Osteoblast (primary cell): Measurements from ENCODE around the gene EDEM1. TPM values are rescaled to one million over a fixed set of nuclear protein-coding genes. Genes with fewer than 3 reads are reported as not detected.

Source experiments
- DNase-seq: peaks from one replicate; pipeline ENCODE4 v3.0.0; 2011; ENCODE audit warnings: low spot score, mixed read lengths; ENCODE audit not compliant: insufficient read length; ENCODE audit errors: missing footprints
- H2AFZ ChIP-seq: 2 replicates; pipeline ENCODE4 v1.6.0; 2011; ENCODE audit warnings: mild to moderate bottlenecking, low read length
- H3K27ac ChIP-seq: 2 replicates; pipeline ENCODE4 v1.5.1; 2011; ENCODE audit warnings: mild to moderate bottlenecking, low read depth, low read length, moderate library complexity
- H3K27me3 ChIP-seq: 2 replicates; pipeline ENCODE4 v1.6.0; 2012; ENCODE audit warnings: mild to moderate bottlenecking, control low read depth, inconsistent platforms, low read length, moderate library complexity; ENCODE audit not compliant: insufficient read depth
- H3K36me3 ChIP-seq: 2 replicates; pipeline ENCODE4 v1.5.1; 2011; ENCODE audit warnings: mild to moderate bottlenecking, low read length, control low read depth, moderate library complexity; ENCODE audit not compliant: insufficient read depth
- H3K4me1 ChIP-seq: 2 replicates; pipeline ENCODE4 v1.5.1; 2011; ENCODE audit warnings: mild to moderate bottlenecking, low read length, control low read depth, moderate library complexity; ENCODE audit not compliant: insufficient read depth
- H3K4me2 ChIP-seq: 2 replicates; pipeline ENCODE4 v1.6.0; 2011; ENCODE audit warnings: mild to moderate bottlenecking, low read length; ENCODE audit not compliant: insufficient read depth
- H3K4me3 ChIP-seq: fragments of 200-600 bp; sonication (generic); 3 replicates; pipeline ENCODE4 v1.5.1; 2012; ENCODE audit warnings: mild to moderate bottlenecking, low read length, inconsistent platforms; ENCODE audit not compliant: insufficient read depth
- H3K79me2 ChIP-seq: 2 replicates; pipeline ENCODE4 v1.6.0; 2012; ENCODE audit warnings: mild to moderate bottlenecking, low read length, control low read depth, inconsistent platforms; ENCODE audit not compliant: insufficient read depth
- H3K9me3 ChIP-seq: 2 replicates; pipeline ENCODE4 v1.5.1; 2011; ENCODE audit warnings: low read depth, low read length, control low read depth
- H4K20me1 ChIP-seq: 2 replicates; pipeline ENCODE4 v1.6.0; 2012; ENCODE audit warnings: mild to moderate bottlenecking, low read length, control low read depth; ENCODE audit not compliant: insufficient read depth
- small RNA-seq: library from RNA; depleted of rRNA; stranded (forward); fragments of <200 nt; gene quantifications from one replicate; pipeline ENCODE3, GENCODE V24; 2012
- total RNA-seq: library from RNA; depleted of rRNA; stranded (reverse); fragments of >200 nt; gene quantifications from 2 replicates; pipeline ENCODE4 v1.2.3, GENCODE V29; 2012
- TF ChIP-seq, protein P1 (sequence below): IDR thresholded peaks from 2 replicates; pipeline ENCODE4 v1.5.1; 2011; ENCODE audit warnings: mild to moderate bottlenecking, low read depth, low read length, moderate library complexity; ENCODE audit errors: extremely low read depth

The EDEM1 gene
- total RNA-seq, 1 donor = 38.7 TPM

GRCh38 chr3:5267252-5267651, 79.7 kb downstream of the EDEM1 start:
- Histone ChIP-seq H3K9me3 (no peaks in the 10 kb centered on the region), H3K4me3 (no peak overlapping the region), H3K36me3 (no peaks in the 10 kb centered on the region), H3K79me2 (no peaks in the 10 kb centered on the region), H3K4me1 (no peaks in the 10 kb centered on the region), H3K4me2 (no peak overlapping the region), H3K27me3 (no peaks in the 10 kb centered on the region), H2AFZ (no peak overlapping the region), H3K27ac (no peak overlapping the region), H4K20me1 (no peaks in the 10 kb centered on the region)
- no peak for DNase-seq
- TF ChIP-seq, protein P1, sequence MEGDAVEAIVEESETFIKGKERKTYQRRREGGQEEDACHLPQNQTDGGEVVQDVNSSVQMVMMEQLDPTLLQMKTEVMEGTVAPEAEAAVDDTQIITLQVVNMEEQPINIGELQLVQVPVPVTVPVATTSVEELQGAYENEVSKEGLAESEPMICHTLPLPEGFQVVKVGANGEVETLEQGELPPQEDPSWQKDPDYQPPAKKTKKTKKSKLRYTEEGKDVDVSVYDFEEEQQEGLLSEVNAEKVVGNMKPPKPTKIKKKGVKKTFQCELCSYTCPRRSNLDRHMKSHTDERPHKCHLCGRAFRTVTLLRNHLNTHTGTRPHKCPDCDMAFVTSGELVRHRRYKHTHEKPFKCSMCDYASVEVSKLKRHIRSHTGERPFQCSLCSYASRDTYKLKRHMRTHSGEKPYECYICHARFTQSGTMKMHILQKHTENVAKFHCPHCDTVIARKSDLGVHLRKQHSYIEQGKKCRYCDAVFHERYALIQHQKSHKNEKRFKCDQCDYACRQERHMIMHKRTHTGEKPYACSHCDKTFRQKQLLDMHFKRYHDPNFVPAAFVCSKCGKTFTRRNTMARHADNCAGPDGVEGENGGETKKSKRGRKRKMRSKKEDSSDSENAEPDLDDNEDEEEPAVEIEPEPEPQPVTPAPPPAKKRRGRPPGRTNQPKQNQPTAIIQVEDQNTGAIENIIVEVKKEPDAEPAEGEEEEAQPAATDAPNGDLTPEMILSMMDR = no peak

DNA sequence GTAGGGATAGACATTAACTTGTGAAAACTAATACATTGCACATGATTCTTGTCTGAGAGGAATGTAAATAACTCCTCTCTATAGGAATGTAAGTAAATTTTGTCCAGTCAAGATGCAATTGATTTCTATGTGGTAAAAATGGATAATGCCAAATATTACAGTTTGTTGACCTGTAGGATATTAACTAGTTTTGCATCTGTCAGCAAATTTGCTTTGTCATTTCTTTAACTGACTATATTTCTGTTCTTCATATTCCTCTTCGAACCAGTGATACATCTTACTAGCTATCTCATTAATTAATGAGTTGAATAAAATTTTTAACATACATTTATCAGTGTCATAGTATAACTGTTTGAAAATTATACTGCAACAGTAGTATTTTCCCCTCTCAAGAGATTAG, 80.4 kb downstream of the EDEM1 start:
- Histone ChIP-seq H3K9me3 (no peaks in the 10 kb centered on the region), H4K20me1 (no peaks in the 10 kb centered on the region), H3K79me2 (no peaks in the 10 kb centered on the region), H3K27ac (no peak overlapping the region), H3K4me2 (no peak overlapping the region), H3K36me3 (no peaks in the 10 kb centered on the region), H3K27me3 (no peaks in the 10 kb centered on the region), H3K4me3 (no peak overlapping the region), H2AFZ (no peak overlapping the region), H3K4me1 (no peaks in the 10 kb centered on the region)
- TF ChIP-seq, protein P1 = no peak
- DNase-seq = no peak

Small RNA genes lying within 50 kb of the gene (small RNA-seq; reads per million reads assigned to genes)
- not detected for gene MIR4790
- not detected for gene RN7SL553P

Other genes starting within 250 kb of the EDEM1 start
- gene BHLHE40, start 208.3 kb upstream of the EDEM1 start, total RNA-seq = 70.2 and 71.9 TPM in 2 replicates
- 90.8 and 96.9 TPM in 2 replicates for gene ARL8B, start 65.4 kb upstream of the EDEM1 start, total RNA-seq